ENCODE results near the gene CNIH3.

Gene CNIH3

DNA sequence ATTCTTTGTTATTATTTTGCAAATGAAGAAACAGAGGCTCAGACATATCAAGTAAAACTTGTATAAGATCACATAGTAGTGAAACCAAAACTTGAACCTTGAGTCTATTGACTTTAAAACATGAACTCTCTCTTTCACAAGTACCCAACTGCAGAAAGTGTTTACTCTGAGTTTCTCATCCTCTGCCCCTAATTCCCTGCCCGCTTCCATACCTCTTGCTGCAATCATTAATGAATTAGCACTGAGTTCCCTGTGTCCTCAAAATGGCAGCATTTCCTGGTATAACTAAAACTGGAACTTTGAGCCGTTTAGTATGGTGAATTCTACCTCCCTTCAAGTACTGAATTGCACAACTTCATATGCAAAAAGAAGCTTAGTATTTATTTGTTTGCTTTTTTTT lies 165.7 kb downstream of the CNIH3 start:
- no peaks in the 10 kb centered on the region for H3K79me2 ChIP-seq (ENCODE audit: control insufficient read depth, low read length)
- H3K27ac ChIP-seq (ENCODE audit: low read depth, low read length) = no peak overlapping the region
- no peak overlapping the region for H3K4me3 ChIP-seq (ENCODE audit: low read length)
- TF ChIP-seq, protein P1, sequence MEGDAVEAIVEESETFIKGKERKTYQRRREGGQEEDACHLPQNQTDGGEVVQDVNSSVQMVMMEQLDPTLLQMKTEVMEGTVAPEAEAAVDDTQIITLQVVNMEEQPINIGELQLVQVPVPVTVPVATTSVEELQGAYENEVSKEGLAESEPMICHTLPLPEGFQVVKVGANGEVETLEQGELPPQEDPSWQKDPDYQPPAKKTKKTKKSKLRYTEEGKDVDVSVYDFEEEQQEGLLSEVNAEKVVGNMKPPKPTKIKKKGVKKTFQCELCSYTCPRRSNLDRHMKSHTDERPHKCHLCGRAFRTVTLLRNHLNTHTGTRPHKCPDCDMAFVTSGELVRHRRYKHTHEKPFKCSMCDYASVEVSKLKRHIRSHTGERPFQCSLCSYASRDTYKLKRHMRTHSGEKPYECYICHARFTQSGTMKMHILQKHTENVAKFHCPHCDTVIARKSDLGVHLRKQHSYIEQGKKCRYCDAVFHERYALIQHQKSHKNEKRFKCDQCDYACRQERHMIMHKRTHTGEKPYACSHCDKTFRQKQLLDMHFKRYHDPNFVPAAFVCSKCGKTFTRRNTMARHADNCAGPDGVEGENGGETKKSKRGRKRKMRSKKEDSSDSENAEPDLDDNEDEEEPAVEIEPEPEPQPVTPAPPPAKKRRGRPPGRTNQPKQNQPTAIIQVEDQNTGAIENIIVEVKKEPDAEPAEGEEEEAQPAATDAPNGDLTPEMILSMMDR (IDR thresholded peaks at IDR 0.05; ENCODE audit: low read depth, low read length, poor library complexity, severe bottlenecking) = no peak
- TF ChIP-seq EZH2phosphoT487 (IDR thresholded peaks at IDR 0.05; ENCODE audit: borderline replicate concordance, low read length) = no peak
- H3K4me2 ChIP-seq (ENCODE audit: low read length) = no peak overlapping the region
- H3K9me2 ChIP-seq (replicated peaks; ENCODE audit: control insufficient read depth, low read length) = no peaks in the 10 kb centered on the region
- H3K4me1 ChIP-seq (ENCODE audit: control insufficient read depth, low read length) = 0 out of 2 replicates have a peak, but pooled peaks cover 5% of the 10 kb centered on the region
- no peaks in the 10 kb centered on the region for H3K36me3 ChIP-seq (ENCODE audit: control insufficient read depth, low read length)
- H3K27me3 ChIP-seq (ENCODE audit: control insufficient read depth, low read length) = no peaks in the 10 kb centered on the region
- H4K20me1 ChIP-seq (ENCODE audit: control insufficient read depth, insufficient read depth, low read depth, low read length) = no peaks in the 10 kb centered on the region
- no peaks in the 10 kb centered on the region for H3F3A ChIP-seq (ENCODE audit: control insufficient read depth, insufficient read depth)
- H3K9me3 ChIP-seq (ENCODE audit: control insufficient read depth, insufficient read depth, low read length) = no peaks in the 10 kb centered on the region

DNA sequence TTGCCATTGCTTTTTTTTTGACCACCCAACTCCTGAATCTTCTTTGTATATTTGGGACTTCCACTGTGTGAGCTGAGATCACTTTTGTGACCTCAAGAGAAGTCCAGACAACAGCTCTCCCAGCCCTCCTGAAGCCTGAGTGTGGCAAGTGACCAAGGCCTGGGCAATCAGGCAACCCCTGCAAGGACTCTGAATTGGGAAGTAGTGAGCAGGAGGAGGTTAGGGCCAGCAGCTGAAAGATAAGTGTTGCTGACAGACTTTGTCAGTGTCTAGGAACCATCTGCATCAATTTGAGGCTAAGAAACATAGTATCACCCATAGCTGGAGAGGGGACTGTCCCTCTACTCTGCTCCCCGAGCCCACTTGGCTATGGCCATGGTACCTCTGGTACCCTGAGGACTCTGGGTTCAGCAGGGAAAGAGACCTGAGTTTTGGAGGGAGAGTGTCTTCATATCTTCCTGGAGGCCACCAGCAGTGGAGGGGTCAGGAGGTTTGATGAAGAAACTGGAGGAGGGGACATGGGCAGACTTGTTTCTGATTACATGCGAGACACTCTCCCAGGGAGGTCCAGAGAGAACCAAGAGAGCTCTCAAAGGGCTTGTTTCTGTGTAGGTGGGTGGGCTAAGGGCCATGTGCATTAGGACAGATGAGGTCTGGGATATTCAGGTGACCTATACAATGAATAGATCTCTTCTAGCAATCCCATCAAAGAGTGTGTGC lies 166.3 kb downstream of the CNIH3 start:
- H3K27me3 ChIP-seq (ENCODE audit: control insufficient read depth, low read length) = no peaks in the 10 kb centered on the region
- no peaks in the 10 kb centered on the region for H3K36me3 ChIP-seq (ENCODE audit: control insufficient read depth, low read length)
- H3K79me2 ChIP-seq (ENCODE audit: control insufficient read depth, low read length) = no peaks in the 10 kb centered on the region
- H3K27ac ChIP-seq (ENCODE audit: low read depth, low read length) = no peak overlapping the region
- H3K4me3 ChIP-seq (ENCODE audit: low read length) = no peak overlapping the region
- TF ChIP-seq, protein P1 (IDR thresholded peaks at IDR 0.05; ENCODE audit: low read depth, low read length, poor library complexity, severe bottlenecking) = no peak
- TF ChIP-seq EZH2phosphoT487 (IDR thresholded peaks at IDR 0.05; ENCODE audit: borderline replicate concordance, low read length) = no peak
- no peak overlapping the region for H3K4me2 ChIP-seq (ENCODE audit: low read length)
- no peaks in the 10 kb centered on the region for H3F3A ChIP-seq (ENCODE audit: control insufficient read depth, insufficient read depth)
- H4K20me1 ChIP-seq (ENCODE audit: control insufficient read depth, insufficient read depth, low read depth, low read length) = no peaks in the 10 kb centered on the region
- H3K9me3 ChIP-seq (ENCODE audit: control insufficient read depth, insufficient read depth, low read length) = no peaks in the 10 kb centered on the region
- no peaks in the 10 kb centered on the region for H3K9me2 ChIP-seq (replicated peaks; ENCODE audit: control insufficient read depth, low read length)
- H3K4me1 ChIP-seq (ENCODE audit: control insufficient read depth, low read length) = 0 out of 2 replicates have a peak, but pooled peaks cover 5% of the 10 kb centered on the region

DNA sequence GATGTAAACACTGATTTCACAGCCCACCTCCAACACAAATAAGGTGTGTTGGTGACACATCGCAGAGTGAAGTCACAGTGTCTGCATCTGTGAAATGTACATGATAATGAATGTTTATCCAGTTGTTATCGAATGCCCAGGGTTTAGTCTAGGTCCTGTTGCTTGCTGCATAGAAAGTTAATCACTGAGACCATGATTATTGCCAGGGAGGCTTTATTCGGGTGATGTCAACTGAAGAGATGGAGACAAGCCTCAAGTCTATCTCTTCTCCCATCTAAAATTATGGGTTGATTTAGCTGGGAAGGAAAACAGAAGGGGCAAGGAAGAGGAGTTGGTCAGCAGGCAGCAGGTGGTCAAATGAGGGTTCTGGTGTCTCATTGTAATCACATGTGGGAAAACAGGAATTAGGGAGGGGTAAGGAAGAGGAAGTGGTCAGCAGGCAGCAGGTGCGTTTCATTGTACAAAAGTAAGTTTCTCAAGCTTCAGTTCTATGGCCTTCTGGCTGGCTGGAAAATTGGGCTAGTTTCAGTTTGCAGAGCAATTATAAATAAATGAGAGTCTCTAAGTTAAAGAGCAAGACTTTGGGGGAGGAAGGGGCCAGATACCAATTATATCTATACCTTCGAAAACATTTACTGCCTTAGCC lies 167.0 kb downstream of the CNIH3 start:
- Histone ChIP-seq H3K27ac (ENCODE audit: low read depth, low read length) (no peak overlapping the region), H3K4me3 (ENCODE audit: low read length) (no peak overlapping the region), H3K9me2 (replicated peaks; ENCODE audit: control insufficient read depth, low read length) (no peaks in the 10 kb centered on the region), H3F3A (ENCODE audit: control insufficient read depth, insufficient read depth) (no peaks in the 10 kb centered on the region), H3K27me3 (ENCODE audit: control insufficient read depth, low read length) (no peaks in the 10 kb centered on the region), H3K4me1 (ENCODE audit: control insufficient read depth, low read length) (0 out of 2 replicates have a peak, but pooled peaks cover 5% of the 10 kb centered on the region), H3K36me3 (ENCODE audit: control insufficient read depth, low read length) (no peaks in the 10 kb centered on the region), H3K9me3 (ENCODE audit: control insufficient read depth, insufficient read depth, low read length) (no peaks in the 10 kb centered on the region), H3K79me2 (ENCODE audit: control insufficient read depth, low read length) (no peaks in the 10 kb centered on the region), H3K4me2 (ENCODE audit: low read length) (no peak overlapping the region), H4K20me1 (ENCODE audit: control insufficient read depth, insufficient read depth, low read depth, low read length) (no peaks in the 10 kb centered on the region)
- no peak for TF ChIP-seq EZH2phosphoT487 (IDR thresholded peaks at IDR 0.05; ENCODE audit: borderline replicate concordance, low read length)
- TF ChIP-seq, protein P1 (IDR thresholded peaks at IDR 0.05; ENCODE audit: low read depth, low read length, poor library complexity, severe bottlenecking) = no peak
